PC-9 (cell line): Measurements from ENCODE around the gene MOV10L1. TPM values are rescaled to one million over a fixed set of nuclear protein-coding genes. Genes with fewer than 3 reads are reported as not detected.

ENCODE experiments used
- BruUV-seq: library from RNA; stranded (reverse); fragments of 400-500 nt; replicated peaks from 2 replicates; lab custom pipeline; 2021; lab: Mats Ljungman, UMichigan
- CTCF ChIA-PET: fragments of 300-600 bp; sonication (Branson Sonifier 250); formaldehyde crosslinking; loops from one replicate; lab custom pipeline; 2022; ENCODE audit warnings: antibody characterized with exemption; lab: Charles Lee
- POLR2A ChIA-PET: fragments of 300-600 bp; sonication (Branson Sonifier 250); formaldehyde crosslinking; loops from one replicate; lab custom pipeline; 2022; ENCODE audit warnings: antibody characterized with exemption; ENCODE audit not compliant: unreplicated experiment; lab: Charles Lee
- DNase-seq, 2 experiments: peaks; one replicate each; pipeline versions ENCODE4 v3.0.0 to v3.0.0-alpha.2; 2015 to 2022; ENCODE audit warnings: mixed read lengths in 1 of 2
- H2AFZ ChIP-seq: fragments of 200-600 bp; sonication (generic); 2 replicates; pipeline ENCODE4 v1.8.1; 2017; ENCODE audit warnings: antibody characterized with exemption
- H3F3A ChIP-seq: fragments of 200-600 bp; sonication (generic); 2 replicates; pipeline ENCODE4 v1.8.1; 2017; ENCODE audit warnings: antibody characterized with exemption, mild to moderate bottlenecking, low read depth; ENCODE audit not compliant: insufficient read depth
- H3K27ac ChIP-seq: fragments of 200-600 bp; sonication (generic); 2 replicates; pipeline ENCODE4 v1.6.1; 2016; ENCODE audit warnings: mixed run types
- H3K27me3 ChIP-seq: fragments of 200-600 bp; sonication (generic); 2 replicates; pipeline ENCODE4 v1.6.1; 2016; ENCODE audit warnings: low read depth, mixed run types; ENCODE audit not compliant: insufficient read depth
- H3K36me3 ChIP-seq: fragments of 200-600 bp; sonication (generic); 2 replicates; pipeline ENCODE4 v1.6.1; 2016; ENCODE audit warnings: low read depth, mixed run types
- H3K4me1 ChIP-seq: fragments of 200-600 bp; sonication (generic); replicated peaks from 2 replicates; pipeline ENCODE4 v1.6.1; 2016; ENCODE audit warnings: mixed run types; ENCODE audit not compliant: insufficient read depth
- H3K4me2 ChIP-seq: fragments of 200-600 bp; sonication (generic); 2 replicates; pipeline ENCODE4 v1.6.1; 2017; ENCODE audit warnings: mixed run types
- H3K4me3 ChIP-seq: fragments of 200-600 bp; sonication (generic); 2 replicates; pipeline ENCODE4 v1.6.1; 2016; ENCODE audit warnings: mixed run types
- H3K79me2 ChIP-seq: fragments of 200-600 bp; sonication (generic); 2 replicates; pipeline ENCODE4 v1.6.1; 2017; ENCODE audit warnings: low read depth, mixed run types
- H3K9me2 ChIP-seq: fragments of 200-600 bp; sonication (generic); 2 replicates; pipeline ENCODE4 v1.8.1; 2017; ENCODE audit warnings: mild to moderate bottlenecking; ENCODE audit not compliant: insufficient read depth
- H3K9me3 ChIP-seq: fragments of 200-600 bp; sonication (generic); 2 replicates; pipeline ENCODE4 v1.8.1; 2016; ENCODE audit warnings: low read depth; ENCODE audit not compliant: insufficient read depth
- H4K20me1 ChIP-seq: fragments of 200-600 bp; sonication (generic); 2 replicates; pipeline ENCODE4 v1.8.1; 2017; ENCODE audit not compliant: insufficient read depth
- EZH2 ChIP-seq: fragments of 200-600 bp; sonication (generic); IDR thresholded peaks from 2 replicates; pipeline ENCODE4 v1.8.0; 2017; ENCODE audit warnings: antibody characterized with exemption, low read depth
- intact Hi-C: fragments of 100-400 bp; cut with micrococcal nuclease; formaldehyde crosslinking; loops from one replicate; pipeline ENCODE4 v1.10.0; 2022; ENCODE audit not compliant: unreplicated experiment
- total RNA-seq: library from RNA; stranded (reverse); gene quantifications from 2 replicates; pipeline ENCODE4 v1.2.3, GENCODE V29; 2021
- TF ChIP-seq, protein P1 (sequence below): fragments of 200-600 bp; sonication (generic); conservative IDR thresholded peaks from 2 replicates; pipeline ENCODE4 v1.6.1; 2017; ENCODE audit warnings: mixed run types, antibody characterized with exemption, mild to moderate bottlenecking, moderate library complexity

Gene MOV10L1
- total RNA-seq, 1 experiment from 2014 or later = not detected

DNA sequence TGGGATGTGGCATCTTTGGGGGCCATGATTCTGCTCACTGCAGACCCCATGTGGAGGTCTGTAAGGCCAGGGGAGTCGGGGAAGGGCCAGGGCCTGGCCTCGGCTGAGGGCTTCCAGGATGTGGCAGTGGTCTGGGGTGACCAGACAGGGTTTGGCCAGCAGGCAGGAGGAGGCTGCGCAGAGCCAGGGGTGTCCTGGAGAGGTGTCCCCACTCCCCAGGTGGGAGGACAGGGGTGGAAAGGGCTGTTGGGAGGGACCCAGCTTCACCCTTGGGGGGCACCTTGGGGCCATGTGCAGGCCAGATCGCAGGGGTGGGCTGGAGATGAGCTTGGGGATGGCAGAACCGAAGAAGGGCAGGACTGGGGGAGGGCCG lies 84.2 kb downstream of the MOV10L1 start:
- Histone ChIP-seq H2AFZ (no peak overlapping the region), H3K4me1 (peaks cover 13% of the 10 kb centered on the region), H3K79me2 (peaks cover 4% of the 10 kb centered on the region; the same call in 1 of the 2 replicates), H4K20me1 (peaks cover 17% of the 10 kb centered on the region), H3F3A (peaks cover 10% of the 10 kb centered on the region; the same call in 1 of the 2 replicates), H3K9me2 (no peaks in the 10 kb centered on the region), H3K4me2 (no peak overlapping the region), H3K9me3 (no peaks in the 10 kb centered on the region), H3K27ac (no peak overlapping the region), H3K36me3 (no peaks in the 10 kb centered on the region), H3K4me3 (no peak overlapping the region), H3K27me3 (no peaks in the 10 kb centered on the region)
- intact Hi-C loops = no loop called here
- TF ChIP-seq, protein P1, sequence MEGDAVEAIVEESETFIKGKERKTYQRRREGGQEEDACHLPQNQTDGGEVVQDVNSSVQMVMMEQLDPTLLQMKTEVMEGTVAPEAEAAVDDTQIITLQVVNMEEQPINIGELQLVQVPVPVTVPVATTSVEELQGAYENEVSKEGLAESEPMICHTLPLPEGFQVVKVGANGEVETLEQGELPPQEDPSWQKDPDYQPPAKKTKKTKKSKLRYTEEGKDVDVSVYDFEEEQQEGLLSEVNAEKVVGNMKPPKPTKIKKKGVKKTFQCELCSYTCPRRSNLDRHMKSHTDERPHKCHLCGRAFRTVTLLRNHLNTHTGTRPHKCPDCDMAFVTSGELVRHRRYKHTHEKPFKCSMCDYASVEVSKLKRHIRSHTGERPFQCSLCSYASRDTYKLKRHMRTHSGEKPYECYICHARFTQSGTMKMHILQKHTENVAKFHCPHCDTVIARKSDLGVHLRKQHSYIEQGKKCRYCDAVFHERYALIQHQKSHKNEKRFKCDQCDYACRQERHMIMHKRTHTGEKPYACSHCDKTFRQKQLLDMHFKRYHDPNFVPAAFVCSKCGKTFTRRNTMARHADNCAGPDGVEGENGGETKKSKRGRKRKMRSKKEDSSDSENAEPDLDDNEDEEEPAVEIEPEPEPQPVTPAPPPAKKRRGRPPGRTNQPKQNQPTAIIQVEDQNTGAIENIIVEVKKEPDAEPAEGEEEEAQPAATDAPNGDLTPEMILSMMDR = no peak
- TF ChIP-seq EZH2 = no peak
- POLR2A ChIA-PET = no interaction called here
- BruUV-seq = no TSS peak
- CTCF ChIA-PET = no interaction called here
- no peak for DNase-seq

DNA sequence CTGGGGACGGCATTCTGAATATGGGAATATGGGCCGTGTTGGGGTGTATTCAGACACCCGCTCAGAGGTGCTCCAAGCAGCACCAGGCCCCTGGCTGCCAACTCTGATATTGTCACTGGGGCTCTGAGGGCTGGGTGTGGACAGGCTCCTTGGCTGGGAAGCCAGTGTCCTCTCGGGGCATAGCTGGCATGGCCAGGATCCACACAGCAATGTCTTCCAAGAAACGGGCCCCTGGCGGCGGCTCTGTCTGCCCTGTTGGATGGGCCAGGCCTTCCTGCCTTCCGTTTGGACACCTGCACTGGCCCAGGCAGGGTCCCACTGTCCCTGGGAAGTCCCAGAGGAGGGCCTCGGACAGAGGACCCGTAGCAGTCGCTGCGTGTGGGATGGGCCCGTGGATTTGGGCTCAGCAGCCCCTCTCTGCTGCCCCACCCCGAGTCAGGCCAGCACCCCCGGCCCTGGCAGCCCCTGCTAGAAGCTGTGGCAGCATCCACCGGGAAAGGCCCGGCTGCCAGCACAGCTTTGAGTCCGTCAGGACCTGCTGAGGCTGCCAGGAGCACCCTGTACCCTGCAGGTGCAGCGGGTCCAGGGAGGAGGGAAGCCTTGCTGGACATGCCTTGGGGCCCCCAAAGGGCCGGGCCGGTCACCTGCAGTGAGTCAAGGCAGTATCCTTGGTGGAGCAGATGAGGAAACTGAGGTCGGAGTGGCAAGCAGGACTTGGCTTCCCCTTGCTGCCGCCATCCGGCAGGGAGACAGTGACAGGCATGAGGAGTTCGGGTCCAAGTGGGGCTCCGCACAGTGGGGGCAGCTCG lies 84.8 kb downstream of the MOV10L1 start:
- BruUV-seq = no TSS peak
- Histone ChIP-seq H3K4me2 (no peak overlapping the region), H3K79me2 (peaks cover 4% of the 10 kb centered on the region; the same call in 1 of the 2 replicates), H3K36me3 (no peaks in the 10 kb centered on the region), H3F3A (peaks cover 10% of the 10 kb centered on the region; the same call in 1 of the 2 replicates), H4K20me1 (peaks cover 17% of the 10 kb centered on the region), H3K9me2 (no peaks in the 10 kb centered on the region), H3K27me3 (no peaks in the 10 kb centered on the region), H3K4me3 (no peak overlapping the region), H2AFZ (no peak overlapping the region), H3K9me3 (no peaks in the 10 kb centered on the region), H3K4me1 (peaks cover 9% of the 10 kb centered on the region), H3K27ac (no peak overlapping the region)
- POLR2A ChIA-PET = no interaction called here
- TF ChIP-seq, protein P1 = no peak
- TF ChIP-seq EZH2 = no peak
- DNase-seq = no peak
- CTCF ChIA-PET = no interaction called here
- intact Hi-C loops = no loop called here

DNA sequence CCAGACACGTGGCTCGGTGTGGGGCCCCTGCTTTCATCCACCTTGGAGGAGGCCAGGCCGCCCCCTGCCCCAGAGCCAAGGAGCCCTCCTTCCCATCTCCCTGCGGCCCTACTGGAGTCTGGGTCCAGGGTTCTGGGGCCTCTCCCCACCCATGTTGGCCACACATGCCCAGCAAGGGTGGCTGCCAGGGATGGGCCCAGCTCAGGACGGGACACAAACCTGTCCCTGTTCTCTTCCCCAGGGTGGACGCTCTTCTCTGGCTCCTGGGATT lies 85.3 kb downstream of the MOV10L1 start:
- Histone ChIP-seq H3K27ac (no peak overlapping the region), H3K27me3 (no peaks in the 10 kb centered on the region), H3F3A (peaks cover 10% of the 10 kb centered on the region; the same call in 1 of the 2 replicates), H3K4me2 (no peak overlapping the region), H3K36me3 (no peaks in the 10 kb centered on the region), H3K9me2 (no peaks in the 10 kb centered on the region), H2AFZ (no peak overlapping the region), H4K20me1 (peaks cover 17% of the 10 kb centered on the region), H3K79me2 (peaks cover 4% of the 10 kb centered on the region; the same call in 1 of the 2 replicates), H3K4me3 (no peak overlapping the region), H3K9me3 (no peaks in the 10 kb centered on the region), H3K4me1 (peaks cover 9% of the 10 kb centered on the region)
- intact Hi-C loops = no loop called here
- ChIA-PET POLR2A (no interaction called here), CTCF (no interaction called here)
- no TSS peak for BruUV-seq
- TF ChIP-seq EZH2 = no peak
- TF ChIP-seq, protein P1 = no peak
- DNase-seq = no peak
